BE2C (cell line): ENCODE measurements around the gene MSMB.

Source experiments
- DNase-seq: peaks from one replicate; pipeline ENCODE4 v3.0.0-alpha.2; 2020
- H3K27me3 ChIP-seq: fragments of 250-450 bp; sonication (Bioruptor Pico); 2 replicates; pipeline ENCODE4 v1.5.1; 2020; ENCODE audit warnings: mild to moderate bottlenecking
- H3K36me3 ChIP-seq: fragments of 250-450 bp; sonication (Bioruptor Pico); 2 replicates; pipeline ENCODE4 v1.5.1; 2020; ENCODE audit warnings: mild to moderate bottlenecking
- H3K4me1 ChIP-seq: fragments of 250-450 bp; sonication (Bioruptor Pico); 2 replicates; pipeline ENCODE4 v1.5.1; 2020
- H3K4me3 ChIP-seq: 2 replicates; pipeline ENCODE4 v1.5.1; 2011; ENCODE audit warnings: low read depth, low read length
- H3K9me3 ChIP-seq: fragments of 250-450 bp; sonication (Bioruptor Pico); 2 replicates; pipeline ENCODE4 v1.5.1; 2020
- CTCF ChIP-seq: IDR thresholded peaks from 2 replicates; pipeline ENCODE4 v1.5.1; 2012; ENCODE audit warnings: mild to moderate bottlenecking, low read depth, low read length

The MSMB gene

GRCh38 chr10:46057038-46057437, 11.0 kb upstream of the MSMB start:
- H3K9me3 ChIP-seq: no peaks in the 10 kb centered on the region
- no peaks in the 10 kb centered on the region for H3K36me3 ChIP-seq
- DNase-seq: no peak
- H3K4me1 ChIP-seq: no peaks in the 10 kb centered on the region
- H3K4me3 ChIP-seq: no peak overlapping the region
- TF ChIP-seq CTCF: no peak
- H3K27me3 ChIP-seq: 0 out of 2 replicates have a peak, but pooled peaks cover 3% of the 10 kb centered on the region

DNA sequence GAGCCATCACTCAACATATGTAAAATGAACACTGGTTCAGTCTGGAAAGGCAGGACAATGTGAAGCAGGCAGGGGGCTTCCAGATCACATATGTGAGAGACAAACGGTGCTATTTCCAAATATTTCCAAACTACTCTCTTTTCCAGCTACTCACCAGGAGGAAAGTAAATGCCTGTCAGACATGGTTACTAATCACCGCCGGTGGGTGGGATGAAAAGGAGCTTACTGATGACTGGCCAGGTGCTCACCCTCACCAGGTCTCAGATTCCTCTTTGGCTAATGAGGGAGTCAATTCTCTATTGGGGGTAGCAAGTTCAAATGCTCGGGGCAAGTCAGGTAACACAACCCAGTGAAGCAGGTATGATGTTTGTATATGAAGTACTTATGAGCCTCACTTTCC, 9.7 kb upstream of the MSMB start:
- TF ChIP-seq CTCF: no peak
- no peak overlapping the region for H3K4me3 ChIP-seq
- DNase-seq: no peak

GRCh38 chr10:46053534-46054434, 7.7 kb upstream of the MSMB start:
- DNase-seq: no peak
- Histone ChIP-seq H3K4me3 (no peak overlapping the region), H3K36me3 (no peaks in the 10 kb centered on the region)

More for the DNA sequence above, 9.7 kb upstream of the MSMB start:
- no peaks in the 10 kb centered on the region for H3K36me3 ChIP-seq
- no peaks in the 10 kb centered on the region for H3K9me3 ChIP-seq
- H3K27me3 ChIP-seq: 0 out of 2 replicates have a peak, but pooled peaks cover 3% of the 10 kb centered on the region
- H3K4me1 ChIP-seq: no peaks in the 10 kb centered on the region

GRCh38 chr10:46052791-46053375, 6.8 kb upstream of the MSMB start:
- no peak for TF ChIP-seq CTCF
- H3K4me3 ChIP-seq: no peak overlapping the region
- no peaks in the 10 kb centered on the region for H3K4me1 ChIP-seq
- H3K36me3 ChIP-seq: no peaks in the 10 kb centered on the region
- no peaks in the 10 kb centered on the region for H3K9me3 ChIP-seq
- DNase-seq: no peak
- H3K27me3 ChIP-seq: no peaks in the 10 kb centered on the region

More at GRCh38 chr10:46053534-46054434, 7.7 kb upstream of the MSMB start:
- H3K27me3 ChIP-seq: no peaks in the 10 kb centered on the region
- no peaks in the 10 kb centered on the region for H3K9me3 ChIP-seq
- no peaks in the 10 kb centered on the region for H3K4me1 ChIP-seq
- no peak for TF ChIP-seq CTCF

DNA sequence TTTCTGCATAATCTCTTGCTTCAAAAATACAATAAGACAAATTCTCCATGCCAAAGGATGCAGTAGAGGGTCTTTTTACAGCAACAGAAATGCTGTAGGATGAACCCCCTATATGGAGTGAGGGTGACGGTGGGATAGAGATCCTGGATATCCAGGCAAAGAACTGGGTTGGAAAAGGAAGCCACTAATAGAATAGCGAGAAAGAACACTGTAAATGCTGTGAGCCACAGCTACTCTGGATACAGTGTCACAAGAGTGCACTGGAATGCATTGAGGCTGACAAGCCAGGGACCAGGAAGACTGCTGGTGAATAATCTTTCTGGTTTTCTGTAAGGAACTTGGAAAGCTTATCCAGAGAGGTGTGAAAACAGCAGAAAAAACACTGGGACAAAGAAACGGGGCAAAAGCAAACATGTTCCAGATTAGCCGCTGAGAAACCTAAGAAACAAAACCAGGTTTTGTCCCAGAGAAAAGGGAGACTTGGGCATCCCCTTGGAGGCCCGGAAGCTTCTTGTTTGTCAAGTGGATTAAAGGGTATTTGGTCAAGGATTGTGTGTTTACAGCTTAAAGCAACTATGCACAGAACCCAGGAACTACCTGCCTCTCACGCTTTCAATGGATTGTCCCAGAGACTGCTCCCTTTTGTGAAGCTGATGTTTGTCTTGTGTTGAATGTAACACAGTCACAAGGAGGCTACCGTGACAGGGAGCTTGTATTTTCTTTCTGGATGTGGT, 6.2 kb upstream of the MSMB start:
- DNase-seq: no peak
- Histone ChIP-seq H3K27me3 (no peaks in the 10 kb centered on the region), H3K9me3 (no peaks in the 10 kb centered on the region), H3K4me3 (no peak overlapping the region), H3K36me3 (no peaks in the 10 kb centered on the region), H3K4me1 (no peaks in the 10 kb centered on the region)
- TF ChIP-seq CTCF: no peak
